BLaER1 treated with 17β-estradiol and CSF1 and Interleukin-3, amounts not matched to agents 10 nM and 100 nM (cell line): Measurements from ENCODE around the gene BCAT1.
"Not testable (repeated sequence)": the region's sequence is repeated elsewhere in the genome, so short reads cannot be mapped to it uniquely, and the experiment has no call there.

ENCODE experiments used
- H3K27ac ChIP-seq, 11 experiments: shearing (Covaris generic); formaldehyde crosslinking; 2 replicates each; pipeline ENCODE4 v1.8.1; 2022
- H3K27me3 ChIP-seq, 11 experiments: shearing (Covaris generic); formaldehyde crosslinking; 2 replicates each; pipeline ENCODE4 v1.8.1; 2022
- H3K36me3 ChIP-seq, 11 experiments: shearing (Covaris generic); formaldehyde crosslinking; 2 replicates each; pipeline ENCODE4 v1.8.1; 2022
- H3K4me1 ChIP-seq, 10 experiments: shearing (Covaris generic); formaldehyde crosslinking; 2 replicates each; pipeline ENCODE4 v1.8.1; 2022
- H3K4me2 ChIP-seq, 11 experiments: shearing (Covaris generic); formaldehyde crosslinking; 2 replicates each; pipeline ENCODE4 v1.8.1; 2022
- H3K4me3 ChIP-seq, 10 experiments: shearing (Covaris generic); formaldehyde crosslinking; 2 replicates each; pipeline ENCODE4 v1.8.1; 2022
- H3K9ac ChIP-seq, 11 experiments: shearing (Covaris generic); formaldehyde crosslinking; 2 replicates each; pipeline ENCODE4 v1.8.1; 2022
- H3K9me3 ChIP-seq, 11 experiments: shearing (Covaris generic); formaldehyde crosslinking; replicated peaks in 1 of 11; 2 replicates each; pipeline ENCODE4 v1.8.1; 2022
- H4K20me1 ChIP-seq, 11 experiments: shearing (Covaris generic); formaldehyde crosslinking; 2 replicates each; pipeline ENCODE4 v1.8.1; 2022
- Cebpa-rat ChIP-seq, 11 experiments: shearing (Covaris generic); IDR thresholded peaks; 2 replicates each; pipeline ENCODE4 v1.8.1; 2022

BCAT1 gene

GRCh38 chr12:24940157-24940556 lies 8.7 kb downstream of the BCAT1 start:
- peaks cover 0 to 98% (median 68%) of the 10 kb centered on the region in 11 experiments; a peak in 16 of 22 replicates for H4K20me1 ChIP-seq
- H3K4me3 ChIP-seq, result no peak overlapping the region
- TF ChIP-seq Cebpa-rat (IDR thresholded peaks at IDR 0.05), result no peak
- H3K4me1 ChIP-seq, result peaks cover 50 to 94% (median 73%) of the 10 kb centered on the region in 10 experiments
- H3K36me3 ChIP-seq, result peaks cover 8 to 99% (median 79%) of the 10 kb centered on the region in 11 experiments; a peak in 21 of 22 replicates
- no peak overlapping the region for H3K9ac ChIP-seq
- H3K27me3 ChIP-seq, result no peaks in the 10 kb centered on the region
- no peak overlapping the region for H3K27ac ChIP-seq
- peaks cover 0 to 4% (median 0%) of the 10 kb centered on the region in 11 experiments; a peak in 3 of 22 replicates for H3K9me3 ChIP-seq
- no peak overlapping the region for H3K4me2 ChIP-seq

GRCh38 chr12:24939551-24939950 lies 9.3 kb downstream of the BCAT1 start:
- Histone ChIP-seq H4K20me1 (peaks cover 0 to 98% (median 72%) of the 10 kb centered on the region in 11 experiments; a peak in 16 of 22 replicates), H3K4me2 (peak overlapping the region in 3 of 11 experiments; percentile 17 to 43 (median 38); a peak in 4 of 22 replicates), H3K4me1 (peaks cover 51 to 94% (median 72%) of the 10 kb centered on the region in 10 experiments), H3K36me3 (peaks cover 4 to 99% (median 78%) of the 10 kb centered on the region in 11 experiments; a peak in 20 of 22 replicates)
- H3K27me3 ChIP-seq, H3K4me3 ChIP-seq, H3K27ac ChIP-seq, H3K9me3 ChIP-seq, H3K9ac ChIP-seq: not testable (repeated sequence)

GRCh38 chr12:24938341-24938740 lies 10.6 kb downstream of the BCAT1 start:
- no peak overlapping the region for H3K4me3 ChIP-seq
- H3K4me1 ChIP-seq, result peaks cover 51 to 94% (median 74%) of the 10 kb centered on the region in 10 experiments
- no peak overlapping the region for H3K9ac ChIP-seq
- no peak overlapping the region for H3K27ac ChIP-seq
- TF ChIP-seq Cebpa-rat (IDR thresholded peaks at IDR 0.05), result no peak
- peaks cover 0 to 11% (median 0%) of the 10 kb centered on the region in 11 experiments; a peak in 6 of 22 replicates for H3K9me3 ChIP-seq
- peaks cover 0 to 99% (median 75%) of the 10 kb centered on the region in 11 experiments; a peak in 16 of 22 replicates for H4K20me1 ChIP-seq
- H3K36me3 ChIP-seq, result peaks cover 4 to 99% (median 74%) of the 10 kb centered on the region in 11 experiments; a peak in 20 of 22 replicates
- peak overlapping the region; percentile 11 to 75 (median 46); a peak in 18 of 22 replicates for H3K4me2 ChIP-seq
- no peaks in the 10 kb centered on the region for H3K27me3 ChIP-seq

GRCh38 chr12:24937553-24938244 lies 11.2 kb downstream of the BCAT1 start:
- Histone ChIP-seq H3K36me3 (peaks cover 4 to 96% (median 68%) of the 10 kb centered on the region in 11 experiments; a peak in 20 of 22 replicates), H4K20me1 (peaks cover 0 to 99% (median 72%) of the 10 kb centered on the region in 11 experiments; a peak in 16 of 22 replicates), H3K27me3 (no peaks in the 10 kb centered on the region), H3K9me3 (peaks cover 0 to 11% (median 0%) of the 10 kb centered on the region in 11 experiments; a peak in 6 of 22 replicates), H3K4me2 (peak overlapping the region; percentile 11 to 75 (median 46); a peak in 19 of 22 replicates), H3K4me3 (no peak overlapping the region), H3K27ac (peak overlapping the region in 2 of 11 experiments; percentile 7 to 32; a peak in 1 of 22 replicates), H3K9ac (no peak overlapping the region), H3K4me1 (peaks cover 57 to 94% (median 73%) of the 10 kb centered on the region in 10 experiments)
- no peak for TF ChIP-seq Cebpa-rat (IDR thresholded peaks at IDR 0.05)

- peak overlapping the region; percentile 3 to 84 (median 66); a peak in 19 of 22 replicates for H3K4me2 ChIP-seq
Observed at GRCh38 chr12:24933694-24934407, 15.1 kb downstream of the BCAT1 start.

GRCh38 chr12:24931666-24932405 lies 17.1 kb downstream of the BCAT1 start:
- peaks cover 0 to 84% (median 52%) of the 10 kb centered on the region in 11 experiments; a peak in 18 of 22 replicates for H3K36me3 ChIP-seq
- no peak for TF ChIP-seq Cebpa-rat (IDR thresholded peaks at IDR 0.05)
- peak overlapping the region in 1 of 10 experiments; percentile 24; a peak in 1 of 20 replicates for H3K4me3 ChIP-seq
- H3K27ac ChIP-seq, result peak overlapping the region; percentile 36 to 79 (median 72); a peak in 21 of 22 replicates
- peaks cover 59 to 95% (median 69%) of the 10 kb centered on the region in 10 experiments for H3K4me1 ChIP-seq
- peak overlapping the region; percentile 14 to 61 (median 44); a peak in 19 of 22 replicates for H3K9ac ChIP-seq
- H3K27me3 ChIP-seq, result no peaks in the 10 kb centered on the region
- H4K20me1 ChIP-seq, result peaks cover 0 to 80% (median 29%) of the 10 kb centered on the region in 11 experiments; a peak in 14 of 22 replicates
- H3K4me2 ChIP-seq, result peak overlapping the region; percentile 64 to 84 (median 75)
- H3K9me3 ChIP-seq, result peaks cover 0 to 46% (median 25%) of the 10 kb centered on the region in 11 experiments; a peak in 15 of 22 replicates

More at GRCh38 chr12:24933694-24934407, 15.1 kb downstream of the BCAT1 start:
- peak overlapping the region in 9 of 11 experiments; percentile 20 to 79 (median 39); a peak in 15 of 22 replicates for H3K27ac ChIP-seq
- H4K20me1 ChIP-seq, result peaks cover 0 to 93% (median 43%) of the 10 kb centered on the region in 11 experiments; a peak in 15 of 22 replicates
- peaks cover 79 to 96% (median 89%) of the 10 kb centered on the region in 10 experiments for H3K4me1 ChIP-seq
- no peaks in the 10 kb centered on the region for H3K27me3 ChIP-seq
- TF ChIP-seq Cebpa-rat (IDR thresholded peaks at IDR 0.05), result no peak
- H3K4me3 ChIP-seq, result no peak overlapping the region
- no peak overlapping the region; a peak in 1 of 22 replicates for H3K9ac ChIP-seq
- H3K36me3 ChIP-seq, result peaks cover 0 to 84% (median 53%) of the 10 kb centered on the region in 11 experiments; a peak in 18 of 22 replicates
- H3K9me3 ChIP-seq, result peaks cover 0 to 26% (median 11%) of the 10 kb centered on the region in 11 experiments; a peak in 12 of 22 replicates

- H3K27ac ChIP-seq, result peak overlapping the region in 9 of 11 experiments; percentile 36 to 79 (median 74); a peak in 15 of 22 replicates
Observed at GRCh38 chr12:24929953-24930352, 18.9 kb downstream of the BCAT1 start.

GRCh38 chr12:24928533-24929306 lies 20.2 kb downstream of the BCAT1 start:
- H3K27me3 ChIP-seq, H3K4me3 ChIP-seq, H3K9ac ChIP-seq: not testable (repeated sequence)
- Histone ChIP-seq H4K20me1 (peaks cover 0 to 66% (median 15%) of the 10 kb centered on the region in 11 experiments; a peak in 13 of 22 replicates), H3K36me3 (peaks cover 4 to 77% (median 51%) of the 10 kb centered on the region in 11 experiments; a peak in 19 of 22 replicates), H3K4me1 (peaks cover 31 to 68% (median 41%) of the 10 kb centered on the region in 10 experiments), H3K27ac (peak overlapping the region in 1 of 11 experiments; percentile 24; a peak in 1 of 22 replicates), H3K9me3 (peaks cover 0 to 49% (median 37%) of the 10 kb centered on the region in 11 experiments; a peak in 16 of 22 replicates), H3K4me2 (peak overlapping the region in 2 of 11 experiments; percentile 9 to 37; a peak in 3 of 22 replicates)

More at GRCh38 chr12:24929953-24930352, 18.9 kb downstream of the BCAT1 start:
- Histone ChIP-seq H3K9ac (no peak overlapping the region; a peak in 1 of 22 replicates), H3K36me3 (peaks cover 2 to 78% (median 59%) of the 10 kb centered on the region in 11 experiments; a peak in 19 of 22 replicates), H3K4me1 (peaks cover 43 to 76% (median 51%) of the 10 kb centered on the region in 10 experiments), H3K4me2 (peak overlapping the region in 10 of 11 experiments; percentile 1 to 84 (median 43); a peak in 10 of 22 replicates), H3K4me3 (no peak overlapping the region), H3K9me3 (peaks cover 0 to 55% (median 37%) of the 10 kb centered on the region in 11 experiments; a peak in 16 of 22 replicates), H3K27me3 (no peaks in the 10 kb centered on the region), H4K20me1 (peaks cover 0 to 66% (median 17%) of the 10 kb centered on the region in 11 experiments; a peak in 14 of 22 replicates)
- TF ChIP-seq Cebpa-rat (IDR thresholded peaks at IDR 0.05), result no peak
